RWPE2 (cell line): Measurements from ENCODE around the gene PSD2.

Experiments used
- ATAC-seq: fragments of 200-7000 bp; cut with Tn5 transposase; 3 replicates; pipeline ENCODE4 v1.9.1; 2021; ENCODE audit warnings: low read depth
- DNase-seq: peaks from one replicate; pipeline ENCODE4 v3.0.0-alpha.2; 2020; ENCODE audit warnings: low spot score
- H3K27ac ChIP-seq: fragments of 450-650 bp; 2 replicates; pipeline ENCODE4 v1.5.1; 2017; ENCODE audit warnings: mild to moderate bottlenecking; ENCODE audit not compliant: poor library complexity, severe bottlenecking
- H3K27me3 ChIP-seq: fragments of 250-450 bp; sonication (Bioruptor Pico); 2 replicates; pipeline ENCODE4 v1.5.1; 2021; ENCODE audit warnings: mild to moderate bottlenecking, moderate library complexity; ENCODE audit not compliant: insufficient read depth, poor library complexity, severe bottlenecking
- H3K36me3 ChIP-seq: fragments of 250-450 bp; sonication (Bioruptor Pico); 2 replicates; pipeline ENCODE4 v1.5.1; 2020; ENCODE audit warnings: low read depth, mild to moderate bottlenecking, moderate library complexity
- H3K4me1 ChIP-seq: fragments of 250-450 bp; sonication (Bioruptor Pico); 2 replicates; pipeline ENCODE4 v1.5.1; 2021; ENCODE audit warnings: mild to moderate bottlenecking, moderate library complexity; ENCODE audit not compliant: insufficient read depth, poor library complexity, severe bottlenecking
- H3K4me3 ChIP-seq: fragments of 250-450 bp; sonication (Bioruptor Pico); 2 replicates; pipeline ENCODE4 v1.5.1; 2021; ENCODE audit warnings: mild to moderate bottlenecking, moderate library complexity; ENCODE audit not compliant: severe bottlenecking
- H3K9me3 ChIP-seq: fragments of 250-450 bp; sonication (Bioruptor Pico); 2 replicates; pipeline ENCODE4 v1.5.1; 2021; ENCODE audit warnings: mild to moderate bottlenecking, moderate library complexity; ENCODE audit not compliant: severe bottlenecking
- TF ChIP-seq, protein P1 (sequence below): fragments of 450-650 bp; IDR thresholded peaks from one replicate; pipeline ENCODE4 v1.5.1; 2017; ENCODE audit warnings: mild to moderate bottlenecking, moderate library complexity; ENCODE audit not compliant: poor library complexity, severe bottlenecking

The PSD2 gene

DNA sequence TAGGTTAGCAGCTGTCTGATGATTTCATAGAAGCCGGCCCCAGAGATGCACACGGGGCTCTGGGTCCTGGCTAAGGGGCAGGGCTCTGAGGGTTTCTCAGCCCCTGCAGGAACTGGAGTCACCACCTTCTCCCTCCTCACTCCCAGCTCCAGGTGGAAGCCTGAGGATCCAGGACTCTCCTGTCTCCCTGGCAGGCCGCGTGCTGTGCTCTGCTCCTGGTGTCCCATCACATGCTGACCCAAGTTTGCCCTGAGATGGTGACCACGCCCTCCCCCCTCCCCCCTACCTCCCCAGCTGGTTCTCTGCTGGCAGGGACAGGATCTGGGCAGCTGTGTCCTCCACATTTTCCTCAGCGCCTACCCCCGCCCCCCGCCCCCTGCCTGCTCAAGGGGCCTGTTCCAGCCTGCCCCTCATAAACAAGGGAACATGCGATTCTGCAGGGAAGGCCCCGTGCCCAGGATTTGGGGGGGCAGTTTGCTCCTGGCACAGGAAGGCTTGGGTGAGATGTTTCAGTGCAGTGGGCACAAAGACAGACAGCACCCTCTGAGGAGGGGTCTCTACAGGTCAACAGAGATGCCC, 87.4 kb downstream of the PSD2 start:
- ATAC-seq, result peak; percentile 52

DNA sequence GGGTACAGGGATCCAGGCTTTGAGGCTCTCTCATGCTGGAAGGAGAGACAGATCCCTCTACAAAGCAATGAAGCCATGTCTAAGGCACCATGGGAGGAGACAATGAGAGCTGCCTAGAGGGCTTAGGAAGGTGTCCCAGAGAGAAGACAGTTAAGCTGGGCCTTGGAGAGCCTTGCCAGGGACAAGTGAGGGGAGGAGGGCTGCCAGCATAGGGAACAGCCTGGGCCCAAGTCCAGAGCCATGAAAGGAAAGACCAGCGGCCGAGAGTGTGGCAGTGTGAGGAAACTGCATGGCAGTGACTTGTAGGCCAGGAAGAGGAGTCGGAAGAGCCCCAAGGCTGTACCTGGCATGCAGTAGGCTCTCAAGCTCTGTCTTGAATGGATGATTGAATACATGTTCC, 88.5 kb downstream of the PSD2 start:
- DNase-seq (no peak), ATAC-seq (no peak)
- Histone ChIP-seq H3K4me3 (no peak overlapping the region), H3K27me3 (no peaks in the 10 kb centered on the region), H3K9me3 (no peaks in the 10 kb centered on the region), H3K36me3 (no peaks in the 10 kb centered on the region), H3K27ac (no peak overlapping the region), H3K4me1 (peaks cover 12% of the 10 kb centered on the region)
- TF ChIP-seq, protein P1, sequence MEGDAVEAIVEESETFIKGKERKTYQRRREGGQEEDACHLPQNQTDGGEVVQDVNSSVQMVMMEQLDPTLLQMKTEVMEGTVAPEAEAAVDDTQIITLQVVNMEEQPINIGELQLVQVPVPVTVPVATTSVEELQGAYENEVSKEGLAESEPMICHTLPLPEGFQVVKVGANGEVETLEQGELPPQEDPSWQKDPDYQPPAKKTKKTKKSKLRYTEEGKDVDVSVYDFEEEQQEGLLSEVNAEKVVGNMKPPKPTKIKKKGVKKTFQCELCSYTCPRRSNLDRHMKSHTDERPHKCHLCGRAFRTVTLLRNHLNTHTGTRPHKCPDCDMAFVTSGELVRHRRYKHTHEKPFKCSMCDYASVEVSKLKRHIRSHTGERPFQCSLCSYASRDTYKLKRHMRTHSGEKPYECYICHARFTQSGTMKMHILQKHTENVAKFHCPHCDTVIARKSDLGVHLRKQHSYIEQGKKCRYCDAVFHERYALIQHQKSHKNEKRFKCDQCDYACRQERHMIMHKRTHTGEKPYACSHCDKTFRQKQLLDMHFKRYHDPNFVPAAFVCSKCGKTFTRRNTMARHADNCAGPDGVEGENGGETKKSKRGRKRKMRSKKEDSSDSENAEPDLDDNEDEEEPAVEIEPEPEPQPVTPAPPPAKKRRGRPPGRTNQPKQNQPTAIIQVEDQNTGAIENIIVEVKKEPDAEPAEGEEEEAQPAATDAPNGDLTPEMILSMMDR, result no peak

More for the DNA sequence above, 87.4 kb downstream of the PSD2 start:
- no peak overlapping the region for H3K4me3 ChIP-seq
- no peak for DNase-seq
- no peaks in the 10 kb centered on the region for H3K27me3 ChIP-seq
- H3K27ac ChIP-seq, result no peak overlapping the region
- TF ChIP-seq, protein P1, result no peak
- no peaks in the 10 kb centered on the region for H3K36me3 ChIP-seq
- H3K9me3 ChIP-seq, result no peaks in the 10 kb centered on the region
- H3K4me1 ChIP-seq, result peaks cover 12% of the 10 kb centered on the region

DNA sequence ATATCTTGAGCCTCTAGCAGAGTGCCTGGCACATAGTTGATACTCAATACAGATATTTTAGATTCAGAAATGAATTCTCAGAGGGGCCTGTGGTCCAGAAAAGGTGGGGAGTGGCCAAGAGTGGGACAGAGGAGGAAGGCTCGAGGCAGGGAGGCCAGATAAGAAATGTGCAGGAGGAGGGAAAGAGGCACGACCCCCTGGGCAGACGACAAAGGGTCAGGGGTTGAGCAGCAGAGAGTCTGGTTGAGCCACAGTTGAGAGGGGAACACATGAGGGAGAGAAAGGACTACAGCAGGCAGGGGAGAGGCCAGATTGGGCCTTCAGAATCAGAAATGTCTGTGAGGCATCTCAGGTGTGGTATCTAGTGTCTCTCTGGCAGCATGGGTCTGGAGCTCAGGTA, 89.1 kb downstream of the PSD2 start:
- H3K36me3 ChIP-seq, result no peaks in the 10 kb centered on the region
- TF ChIP-seq, protein P1, result no peak
- no peaks in the 10 kb centered on the region for H3K27me3 ChIP-seq
- no peaks in the 10 kb centered on the region for H3K9me3 ChIP-seq
- no peak overlapping the region for H3K4me3 ChIP-seq
- DNase-seq (no peak), ATAC-seq (no peak)
- no peak overlapping the region for H3K27ac ChIP-seq
- peaks cover 12% of the 10 kb centered on the region for H3K4me1 ChIP-seq

DNA sequence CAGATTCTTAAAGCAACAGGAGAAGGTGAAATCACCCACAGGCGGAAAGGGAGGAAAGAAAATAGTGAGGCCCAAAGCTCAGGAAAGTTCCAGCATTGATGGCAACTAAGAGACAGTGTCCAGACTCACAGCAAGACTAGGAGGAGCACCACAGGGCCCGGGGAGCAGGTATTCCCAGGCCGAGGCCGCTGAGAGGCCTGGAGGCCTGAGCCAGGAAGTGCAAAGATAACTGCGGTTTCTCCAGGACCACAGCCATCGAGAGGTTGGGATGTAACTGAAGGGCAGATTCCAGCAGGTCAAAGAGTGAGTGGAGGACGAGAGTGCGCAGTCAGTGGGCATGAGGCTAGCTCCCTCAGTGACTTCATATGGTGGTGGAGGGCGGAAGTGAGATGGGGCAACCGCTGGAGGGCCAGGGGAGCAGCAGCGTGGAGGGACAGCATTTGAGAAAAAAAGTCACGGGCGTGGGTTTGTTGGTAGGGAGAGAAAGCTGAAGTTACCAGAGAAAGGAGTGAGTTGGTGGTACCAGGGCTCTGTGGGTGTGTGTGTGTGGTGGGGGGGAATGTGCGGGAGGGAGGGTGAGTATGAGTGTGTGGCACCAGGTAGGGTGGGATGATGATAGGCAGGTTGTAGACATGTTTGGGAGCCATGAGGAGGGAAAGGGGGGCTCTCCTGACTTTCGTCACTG, 89.7 kb downstream of the PSD2 start:
- no peak for ATAC-seq

DNA sequence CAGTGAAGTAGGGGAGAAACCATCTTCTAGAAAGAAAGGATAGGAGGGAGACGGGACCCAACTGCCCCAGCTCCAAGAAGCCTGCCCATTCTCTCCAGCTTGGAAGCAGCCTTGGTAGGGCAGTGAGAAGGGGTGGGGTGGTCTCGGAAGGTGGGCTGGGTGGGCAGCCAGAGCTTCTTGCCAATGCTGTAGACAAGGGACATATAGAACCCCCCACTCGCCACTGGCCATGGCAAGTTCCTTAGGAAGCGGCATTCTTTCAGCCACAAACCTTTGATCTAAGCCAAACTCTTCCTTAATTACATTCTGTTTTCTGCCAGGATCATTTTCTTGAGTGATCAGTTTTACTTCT, 90.2 kb downstream of the PSD2 start:
- Histone ChIP-seq H3K27ac (no peak overlapping the region), H3K36me3 (no peaks in the 10 kb centered on the region), H3K9me3 (no peaks in the 10 kb centered on the region), H3K4me3 (no peak overlapping the region), H3K27me3 (no peaks in the 10 kb centered on the region), H3K4me1 (peaks cover 12% of the 10 kb centered on the region)
- DNase-seq, result no peak
- ATAC-seq, result no peak
- TF ChIP-seq, protein P1, result no peak

More for the DNA sequence above, 89.7 kb downstream of the PSD2 start:
- no peak overlapping the region for H3K4me3 ChIP-seq
- peaks cover 12% of the 10 kb centered on the region for H3K4me1 ChIP-seq
- no peaks in the 10 kb centered on the region for H3K27me3 ChIP-seq
- TF ChIP-seq, protein P1, result no peak
- no peaks in the 10 kb centered on the region for H3K36me3 ChIP-seq
- no peaks in the 10 kb centered on the region for H3K9me3 ChIP-seq
- DNase-seq, result no peak
- H3K27ac ChIP-seq, result no peak overlapping the region
